HUES6 (cell line): Measurements from ENCODE around the gene ARID1B.

Experiments used
- H3K27ac ChIP-seq: 2 replicates; pipeline ENCODE4 v1.7.0; 2013; ENCODE audit warnings: low read depth, mild to moderate bottlenecking, low read length, inconsistent platforms
- H3K27me3 ChIP-seq: 2 replicates; pipeline ENCODE4 v1.6.1; 2013; ENCODE audit warnings: low read length; ENCODE audit not compliant: control insufficient read depth, insufficient read depth
- H3K36me3 ChIP-seq: 2 replicates; pipeline ENCODE4 v1.6.1; 2013; ENCODE audit warnings: low read length; ENCODE audit not compliant: control insufficient read depth, insufficient read depth
- H3K4me1 ChIP-seq: 2 replicates; pipeline ENCODE4 v1.6.1; 2013; ENCODE audit warnings: low read length; ENCODE audit not compliant: control insufficient read depth, insufficient read depth
- H3K4me3 ChIP-seq: 2 replicates; pipeline ENCODE4 v1.5.1; 2013; ENCODE audit warnings: low read depth, low read length
- H3K9ac ChIP-seq: one replicate; pipeline ENCODE4 v1.6.1; 2013; ENCODE audit warnings: mild to moderate bottlenecking, low read length
- H3K9me3 ChIP-seq: 2 replicates; pipeline ENCODE4 v1.6.1; 2013; ENCODE audit warnings: low read depth, low read length; ENCODE audit not compliant: control insufficient read depth, insufficient read depth

The ARID1B gene

DNA sequence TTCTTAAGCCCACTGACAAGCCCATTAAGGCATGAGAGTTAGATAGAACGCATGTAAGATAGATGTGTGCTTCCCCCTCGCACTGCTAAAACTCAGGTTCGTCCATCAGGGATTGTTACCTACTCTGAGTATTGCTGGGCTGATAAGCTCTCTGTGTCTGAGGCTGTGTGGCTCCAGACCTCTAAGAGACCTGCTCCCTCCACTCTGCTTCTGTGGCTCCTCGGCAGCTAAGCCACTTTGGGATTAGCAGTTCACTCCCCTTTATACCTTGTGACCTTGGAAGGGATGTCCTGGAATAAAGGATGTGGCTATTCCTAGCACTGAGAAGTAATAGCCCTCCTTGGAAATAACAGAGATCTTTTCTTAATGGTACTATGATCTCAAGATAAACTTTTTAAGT lies 381.3 kb downstream of the ARID1B start:
- no peak overlapping the region for H3K27ac ChIP-seq
- H3K9ac ChIP-seq: no peak overlapping the region
- H3K4me1 ChIP-seq: peaks cover 27% of the 10 kb centered on the region
- H3K4me3 ChIP-seq: no peak overlapping the region
- no peaks in the 10 kb centered on the region for H3K27me3 ChIP-seq
- 0 out of 2 replicates have a peak, but pooled peaks cover 3% of the 10 kb centered on the region for H3K36me3 ChIP-seq
- H3K9me3 ChIP-seq: no peaks in the 10 kb centered on the region

DNA sequence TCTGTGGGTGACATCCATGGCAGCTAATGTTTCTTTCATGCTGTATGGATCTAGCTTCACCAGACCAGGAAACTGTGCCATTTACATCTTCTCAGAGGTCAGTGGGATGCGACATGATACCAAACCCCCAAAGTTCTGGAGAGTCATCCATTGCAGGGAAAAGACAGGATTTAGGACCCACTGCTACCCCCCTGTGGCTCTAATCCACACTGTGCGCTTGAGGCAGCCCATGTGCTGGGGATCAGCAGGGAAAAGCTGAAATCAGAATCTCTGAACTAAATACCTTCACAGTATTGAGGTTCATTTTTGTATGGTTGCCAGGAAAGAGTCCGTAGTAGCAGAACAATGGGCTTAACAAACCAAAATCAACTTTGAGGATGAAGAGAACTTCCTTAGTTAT lies 381.7 kb downstream of the ARID1B start:
- Histone ChIP-seq H3K4me1 (peaks cover 27% of the 10 kb centered on the region), H3K27me3 (no peaks in the 10 kb centered on the region), H3K9me3 (no peaks in the 10 kb centered on the region), H3K36me3 (0 out of 2 replicates have a peak, but pooled peaks cover 3% of the 10 kb centered on the region), H3K9ac (no peak overlapping the region), H3K4me3 (no peak overlapping the region), H3K27ac (no peak overlapping the region)

- no peak overlapping the region for H3K27ac ChIP-seq
These were observed 382.2 kb downstream of the ARID1B start for GRCh38 chr6:157159348-157159747.

GRCh38 chr6:157161912-157162311 lies 384.7 kb downstream of the ARID1B start:
- peaks cover 16% of the 10 kb centered on the region for H3K4me1 ChIP-seq
- no peak overlapping the region for H3K27ac ChIP-seq
- H3K9me3 ChIP-seq: no peaks in the 10 kb centered on the region
- 0 out of 2 replicates have a peak, but pooled peaks cover 1% of the 10 kb centered on the region for H3K36me3 ChIP-seq
- H3K9ac ChIP-seq: no peak overlapping the region
- no peak overlapping the region for H3K4me3 ChIP-seq
- no peaks in the 10 kb centered on the region for H3K27me3 ChIP-seq

More at GRCh38 chr6:157159348-157159747, 382.2 kb downstream of the ARID1B start:
- Histone ChIP-seq H3K4me3 (no peak overlapping the region), H3K9ac (no peak overlapping the region), H3K9me3 (no peaks in the 10 kb centered on the region), H3K4me1 (peaks cover 27% of the 10 kb centered on the region), H3K36me3 (0 out of 2 replicates have a peak, but pooled peaks cover 3% of the 10 kb centered on the region), H3K27me3 (no peaks in the 10 kb centered on the region)

DNA sequence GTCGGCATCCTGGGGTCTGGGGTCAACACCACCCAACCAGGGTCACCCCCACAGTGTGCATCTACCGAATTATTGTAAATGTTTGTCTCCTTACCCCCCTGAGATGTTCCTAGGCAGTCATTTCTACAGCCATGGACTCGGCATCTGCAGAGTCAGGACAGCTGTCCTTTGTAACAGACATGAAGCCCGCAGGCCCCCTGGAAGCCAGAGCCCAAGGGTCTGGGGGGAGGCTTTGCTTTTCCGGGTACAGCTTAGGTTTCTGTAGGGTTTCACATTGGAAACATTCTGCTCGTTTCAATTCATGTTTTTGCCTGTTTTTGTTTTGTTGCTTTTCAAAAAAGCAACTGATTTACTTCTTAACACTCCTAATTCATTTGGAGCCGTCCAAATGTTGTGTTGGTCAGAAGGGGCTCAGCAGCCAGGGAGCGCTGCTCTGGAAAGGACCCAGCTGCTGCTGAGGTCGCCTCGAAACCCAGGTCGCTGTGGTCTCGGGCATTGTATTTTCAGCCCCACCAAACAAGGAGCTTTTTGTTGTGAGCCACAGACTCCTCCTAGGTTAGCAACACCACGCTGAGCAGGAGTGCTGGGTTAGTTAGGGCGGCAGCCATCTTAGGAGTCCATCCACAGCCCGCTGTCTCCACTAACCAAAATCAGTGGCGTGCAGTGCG lies 385.7 kb downstream of the ARID1B start:
- Histone ChIP-seq H3K4me3 (no peak overlapping the region), H3K9ac (no peak overlapping the region), H3K27me3 (no peaks in the 10 kb centered on the region), H3K4me1 (peaks cover 16% of the 10 kb centered on the region), H3K9me3 (no peaks in the 10 kb centered on the region), H3K27ac (peak overlapping the region; percentile 22; the same call in 1 of the 2 replicates), H3K36me3 (peaks cover 10% of the 10 kb centered on the region; the same call in 1 of the 2 replicates)

DNA sequence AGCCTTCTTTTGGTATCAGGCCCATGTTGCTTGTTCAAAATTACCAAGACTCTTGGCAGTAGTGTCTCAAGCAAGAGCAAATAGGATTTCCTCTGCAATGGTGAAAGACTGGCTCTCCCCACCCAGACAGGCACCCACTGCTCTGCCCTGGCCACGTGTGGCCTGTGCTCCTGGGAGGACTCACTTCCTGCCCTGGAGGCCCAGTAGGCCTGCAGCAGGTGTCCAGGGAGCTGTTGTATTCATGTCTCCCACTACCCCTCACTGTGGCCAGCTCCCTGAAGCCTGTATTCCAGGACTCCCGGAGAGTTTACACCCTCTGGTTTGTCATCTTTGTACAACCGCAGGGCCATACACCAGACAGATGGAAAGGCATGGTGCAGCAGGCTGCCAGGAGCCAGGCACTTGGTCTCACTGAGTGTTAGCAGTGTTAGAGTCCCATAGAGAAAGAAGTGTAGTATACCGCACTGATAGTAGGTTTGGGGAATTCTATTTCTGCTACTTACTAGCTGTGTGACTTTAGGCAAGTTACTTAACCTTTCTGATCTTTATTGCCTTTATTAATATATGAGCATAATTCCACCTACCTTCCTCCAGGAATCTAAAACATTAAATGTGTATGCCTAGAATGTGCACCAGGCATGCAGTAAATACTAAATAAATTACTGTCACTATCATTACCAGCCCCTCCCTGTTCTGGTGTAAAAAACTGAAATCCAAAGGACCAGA lies 386.4 kb downstream of the ARID1B start:
- H3K9ac ChIP-seq: no peak overlapping the region
- peaks cover 13% of the 10 kb centered on the region; the same call in 1 of the 2 replicates for H3K36me3 ChIP-seq
- no peaks in the 10 kb centered on the region for H3K27me3 ChIP-seq
- H3K4me3 ChIP-seq: no peak overlapping the region
- H3K27ac ChIP-seq: no peak overlapping the region
- H3K4me1 ChIP-seq: peaks cover 14% of the 10 kb centered on the region
- no peaks in the 10 kb centered on the region for H3K9me3 ChIP-seq

- Histone ChIP-seq H3K9ac (no peak overlapping the region), H3K27me3 (no peaks in the 10 kb centered on the region), H3K27ac (no peak overlapping the region), H3K4me1 (peaks cover 8% of the 10 kb centered on the region; the same call in 1 of the 2 replicates), H3K4me3 (no peak overlapping the region), H3K36me3 (peaks cover 18% of the 10 kb centered on the region; the same call in 1 of the 2 replicates), H3K9me3 (no peaks in the 10 kb centered on the region)
These were observed 387.8 kb downstream of the ARID1B start for GRCh38 chr6:157164972-157165371.

- Histone ChIP-seq H3K9ac (no peak overlapping the region), H3K9me3 (no peaks in the 10 kb centered on the region), H3K36me3 (peaks cover 18% of the 10 kb centered on the region; the same call in 1 of the 2 replicates), H3K4me3 (no peak overlapping the region), H3K27ac (no peak overlapping the region), H3K4me1 (peaks cover 11% of the 10 kb centered on the region), H3K27me3 (no peaks in the 10 kb centered on the region)
These were observed 389.6 kb downstream of the ARID1B start for GRCh38 chr6:157166784-157167183.

- no peak overlapping the region for H3K27ac ChIP-seq
These were observed 390.7 kb downstream of the ARID1B start for GRCh38 chr6:157167837-157168236.

GRCh38 chr6:157168471-157168870 lies 391.3 kb downstream of the ARID1B start:
- peaks cover 18% of the 10 kb centered on the region; the same call in 1 of the 2 replicates for H3K36me3 ChIP-seq
- H3K9ac ChIP-seq: no peak overlapping the region
- no peaks in the 10 kb centered on the region for H3K9me3 ChIP-seq
- no peaks in the 10 kb centered on the region for H3K27me3 ChIP-seq
- peaks cover 13% of the 10 kb centered on the region for H3K4me1 ChIP-seq
- H3K27ac ChIP-seq: no peak overlapping the region
- H3K4me3 ChIP-seq: no peak overlapping the region

More at GRCh38 chr6:157167837-157168236, 390.7 kb downstream of the ARID1B start:
- peaks cover 17% of the 10 kb centered on the region for H3K4me1 ChIP-seq
- H3K4me3 ChIP-seq: no peak overlapping the region
- no peaks in the 10 kb centered on the region for H3K27me3 ChIP-seq
- no peaks in the 10 kb centered on the region for H3K9me3 ChIP-seq
- H3K36me3 ChIP-seq: peaks cover 18% of the 10 kb centered on the region; the same call in 1 of the 2 replicates
- no peak overlapping the region for H3K9ac ChIP-seq

- no peak overlapping the region for H3K9ac ChIP-seq
- H3K27ac ChIP-seq: no peak overlapping the region
- H3K4me3 ChIP-seq: no peak overlapping the region
- H3K36me3 ChIP-seq: peaks cover 18% of the 10 kb centered on the region; the same call in 1 of the 2 replicates
- peaks cover 13% of the 10 kb centered on the region for H3K4me1 ChIP-seq
- H3K27me3 ChIP-seq: no peaks in the 10 kb centered on the region
- H3K9me3 ChIP-seq: no peaks in the 10 kb centered on the region
These were observed 392.0 kb downstream of the ARID1B start for GRCh38 chr6:157169226-157169625.
